Stimulated activated CD8-positive, alpha-beta memory T cell treated with anti-CD3 and anti-CD28 coated beads, Interleukin-15, amount 100 ng/mL, for 24 hours (primary cell): ENCODE data around the gene TSPO2.
A peak's percentile ranks its signal among the peaks of the same experiment; 100 is the strongest.
"Not testable (repeated sequence)": the region's sequence is repeated elsewhere in the genome, so short reads cannot be mapped to it uniquely, and the experiment has no call there.

Experiments used
- DNase-seq: peaks from one replicate; pipeline ENCODE4 v3.0.0-alpha.2; 2020; ENCODE audit warnings: low read depth

The TSPO2 gene

GRCh38 chr6:41042226-41043055 is at the start of gene TSPO2:
Gene TSPO2 (plus strand): TSS chr6:41042467. CDS start chr6:41042986, 519 bp downstream.
- DNase-seq = no peak

GRCh38 chr6:40992746-40993145 is 49.5 kb upstream of the TSPO2 start:
- DNase-seq = no peak

GRCh38 chr6:40996591-40997233 is 45.6 kb upstream of the TSPO2 start:
- no peak for DNase-seq

- no peak for DNase-seq
Observed at GRCh38 chr6:40997234-40997957, 44.9 kb upstream of the TSPO2 start.

GRCh38 chr6:40998661-40999060 is 43.6 kb upstream of the TSPO2 start:
- no peak for DNase-seq

- no peak for DNase-seq
Observed at GRCh38 chr6:40999569-40999968, 42.7 kb upstream of the TSPO2 start.

GRCh38 chr6:41000248-41000647 is 42.0 kb upstream of the TSPO2 start:
- DNase-seq = no peak

GRCh38 chr6:41002168-41002567 is 40.1 kb upstream of the TSPO2 start:
- no peak for DNase-seq

- peak; percentile 18 for DNase-seq
Observed at GRCh38 chr6:41006217-41006616, 36.0 kb upstream of the TSPO2 start.

GRCh38 chr6:41006980-41007379 is 35.3 kb upstream of the TSPO2 start:
- not testable (repeated sequence) for DNase-seq

- DNase-seq = no peak
Observed at GRCh38 chr6:41008011-41008410, 34.3 kb upstream of the TSPO2 start.

- no peak for DNase-seq
Observed at GRCh38 chr6:41009669-41010068, 32.6 kb upstream of the TSPO2 start.

- DNase-seq = no peak
Observed at GRCh38 chr6:41011673-41012072, 30.6 kb upstream of the TSPO2 start.

GRCh38 chr6:41013466-41014153 is 28.7 kb upstream of the TSPO2 start:
- no peak for DNase-seq

GRCh38 chr6:41014780-41015179 is 27.5 kb upstream of the TSPO2 start:
- no peak for DNase-seq

- not testable (repeated sequence) for DNase-seq
Observed at GRCh38 chr6:41015860-41016259, 26.4 kb upstream of the TSPO2 start.

- DNase-seq = no peak
Observed at GRCh38 chr6:41017663-41018062, 24.6 kb upstream of the TSPO2 start.

GRCh38 chr6:41021832-41022231 is 20.4 kb upstream of the TSPO2 start:
- no peak for DNase-seq

- DNase-seq = no peak
Observed at GRCh38 chr6:41022294-41022693, 20.0 kb upstream of the TSPO2 start.

GRCh38 chr6:41023114-41023513 is 19.2 kb upstream of the TSPO2 start:
- no peak for DNase-seq

- no peak for DNase-seq
Observed at GRCh38 chr6:41025966-41026530, 16.2 kb upstream of the TSPO2 start.

GRCh38 chr6:41027241-41027640 is 15.0 kb upstream of the TSPO2 start:
- DNase-seq = no peak
